T-helper 2 cell treated with Interferon-gamma antibody and Interleukin-4, amounts not matched to agents 100 ng/mL and 5 ng/mL, for 36 hours (primary cell): ENCODE measurements around the gene MYRIP. TPM values are rescaled to one million over a fixed set of nuclear protein-coding genes. Genes with fewer than 3 reads are reported as not detected.
"Not testable (repeated sequence)": the region's sequence is repeated elsewhere in the genome, so short reads cannot be mapped to it uniquely, and the experiment has no call there.

ENCODE experiments used
- intact Hi-C: fragments of 100-400 bp; cut with micrococcal nuclease; formaldehyde crosslinking; loops from one replicate; pipeline ENCODE4 v1.15.1; 2023
- total RNA-seq: library from RNA; stranded (reverse); gene quantifications from 2 replicates; pipeline ENCODE4 v1.2.3, GENCODE V29; 2022

The MYRIP gene
- total RNA-seq, 1 donor from 2014 or later = not detected

DNA sequence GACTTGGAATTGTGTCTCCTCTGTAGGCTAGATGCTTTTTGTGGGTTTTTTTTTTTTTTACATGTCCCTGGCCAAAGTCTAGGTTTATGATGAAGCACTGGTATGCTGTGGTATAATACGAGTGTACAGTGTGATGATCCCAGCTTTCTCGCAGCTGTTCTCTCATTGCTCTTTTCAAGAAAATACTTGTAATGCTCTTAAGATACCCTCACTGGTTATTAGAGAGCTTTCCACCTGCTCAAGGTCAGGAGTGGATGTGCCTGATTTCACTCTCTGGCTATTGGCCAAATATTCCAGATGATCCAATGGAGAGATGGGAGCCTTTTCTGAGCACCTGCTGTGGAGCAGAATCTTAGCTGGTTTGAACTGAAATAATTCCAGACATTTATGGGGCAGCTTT, 215.1 kb downstream of the MYRIP start:
- intact Hi-C loops = no loop called here

DNA sequence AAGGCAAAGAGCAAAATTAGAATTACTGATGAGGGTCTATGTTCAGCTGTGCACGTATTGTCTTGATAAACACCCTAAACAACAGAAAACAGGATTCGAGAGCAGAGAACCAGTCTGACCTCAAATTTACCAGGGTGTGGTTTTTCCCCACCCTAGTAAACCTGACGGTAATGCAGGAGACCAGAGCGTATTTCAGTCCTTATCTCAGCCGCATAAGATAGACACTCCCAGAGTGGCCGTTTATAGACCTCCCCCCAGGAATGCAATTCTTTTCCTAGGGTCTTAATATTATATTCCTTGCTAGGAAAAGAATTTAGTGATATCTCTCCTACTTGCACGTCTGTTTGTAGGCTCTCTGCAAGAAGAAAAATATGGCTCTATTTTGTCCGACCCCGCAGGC, 216.5 kb downstream of the MYRIP start:
- intact Hi-C loops = not testable (repeated sequence)

DNA sequence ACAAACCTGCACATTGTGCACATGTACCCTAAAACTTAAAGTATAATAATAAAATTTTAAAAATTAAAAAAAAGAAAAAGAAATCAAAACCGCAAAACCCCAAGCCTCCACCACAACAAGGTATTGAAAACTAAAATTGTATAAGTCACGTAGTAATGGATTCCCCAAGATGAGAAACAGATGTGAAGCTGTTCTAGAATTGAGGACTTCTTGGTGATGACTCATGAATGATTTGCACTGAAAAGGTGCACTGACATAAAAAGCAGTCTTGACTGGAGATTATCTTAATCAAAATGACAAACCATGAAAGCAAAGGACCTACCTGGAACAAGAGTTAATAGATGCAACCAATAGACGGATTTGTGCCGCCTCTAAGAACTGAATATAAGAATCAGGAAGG, 225.8 kb downstream of the MYRIP start:
- intact Hi-C loops = no loop called here

DNA sequence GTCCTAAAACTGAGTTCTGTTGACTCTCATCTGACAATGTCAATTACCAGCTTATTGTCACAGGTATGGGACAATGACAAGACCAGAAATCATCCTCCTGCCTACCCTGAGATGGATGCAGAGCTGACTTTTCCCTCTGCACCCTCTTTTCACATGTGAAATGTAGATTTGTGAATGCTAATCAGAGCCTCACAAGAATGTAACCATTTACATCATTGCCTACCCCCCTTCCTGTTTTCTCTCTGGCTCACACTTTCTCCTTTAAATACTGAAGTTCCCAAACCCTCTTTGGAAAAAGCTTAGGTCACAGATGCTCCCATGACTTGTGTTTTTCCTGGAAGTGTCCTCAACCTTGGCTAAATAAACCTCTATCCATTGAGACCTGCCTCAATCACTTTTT, 228.2 kb downstream of the MYRIP start:
- intact Hi-C loops = no loop called here

DNA sequence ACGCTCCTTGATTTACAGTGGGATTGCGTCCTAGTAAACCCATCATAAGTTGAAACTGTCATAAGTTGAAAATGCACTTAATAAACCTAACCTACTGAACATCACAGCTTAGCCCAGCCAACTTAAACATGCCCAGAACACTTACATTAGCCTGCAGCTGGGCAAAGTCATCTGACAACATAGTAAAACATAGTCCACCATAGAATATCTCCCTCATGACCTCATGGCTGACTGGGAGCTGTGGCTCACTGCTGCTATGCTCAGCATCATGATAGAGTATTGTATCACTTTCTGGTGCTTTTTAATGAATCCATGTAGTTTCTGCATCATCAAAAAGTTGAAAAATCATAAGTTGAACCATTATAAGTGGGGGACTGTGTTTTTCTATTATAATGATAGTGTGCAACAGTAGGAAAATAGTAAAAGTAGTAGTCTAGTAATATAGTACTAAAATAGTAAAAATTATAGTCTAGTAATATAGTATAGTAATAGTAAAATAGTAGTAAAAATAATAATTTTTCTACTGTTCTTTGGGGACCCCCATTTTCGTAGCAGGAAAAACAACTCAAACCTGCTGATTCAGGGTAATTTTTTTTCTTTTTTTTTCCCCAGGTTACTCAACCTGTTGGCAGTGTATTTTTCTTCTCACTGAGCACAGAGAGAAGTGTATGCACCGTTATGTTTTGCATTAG, 233.5 kb downstream of the MYRIP start:
- intact Hi-C loops = no loop called here

DNA sequence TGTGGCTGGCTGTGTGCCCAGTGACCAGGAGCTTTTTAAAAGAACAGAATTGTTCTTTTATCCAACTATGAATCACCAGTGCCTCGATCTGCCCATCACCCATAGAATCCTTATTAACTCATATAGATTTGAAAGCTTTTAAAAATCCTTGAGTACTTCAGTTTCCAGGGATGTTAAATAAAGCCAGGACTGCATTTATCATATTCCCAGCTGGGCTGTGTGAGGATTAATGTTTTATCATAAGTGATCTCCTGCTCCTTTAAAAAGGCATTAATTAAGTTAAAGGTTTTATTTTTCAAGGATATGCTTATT, 234.0 kb downstream of the MYRIP start:
- intact Hi-C loops = no loop called here

DNA sequence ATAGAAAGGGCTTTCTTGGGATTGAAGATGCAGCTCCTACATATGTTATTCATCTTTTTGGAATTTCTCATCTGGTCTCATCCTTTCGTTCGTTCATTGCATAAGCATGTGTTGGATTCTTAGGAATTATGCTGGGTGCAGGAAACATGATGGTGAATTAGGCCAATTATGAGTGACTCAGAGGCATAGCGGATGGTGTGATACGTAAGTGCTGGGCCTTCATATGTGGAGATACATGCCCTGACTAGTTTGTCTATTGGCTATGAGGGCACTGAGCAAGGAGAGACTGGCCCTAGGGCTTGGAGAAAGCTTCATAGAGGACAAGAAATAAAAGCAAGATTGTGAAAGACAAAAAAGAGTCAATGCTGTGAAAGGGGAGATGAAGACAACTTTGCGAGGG, 235.1 kb downstream of the MYRIP start:
- intact Hi-C loops = no loop called here

DNA sequence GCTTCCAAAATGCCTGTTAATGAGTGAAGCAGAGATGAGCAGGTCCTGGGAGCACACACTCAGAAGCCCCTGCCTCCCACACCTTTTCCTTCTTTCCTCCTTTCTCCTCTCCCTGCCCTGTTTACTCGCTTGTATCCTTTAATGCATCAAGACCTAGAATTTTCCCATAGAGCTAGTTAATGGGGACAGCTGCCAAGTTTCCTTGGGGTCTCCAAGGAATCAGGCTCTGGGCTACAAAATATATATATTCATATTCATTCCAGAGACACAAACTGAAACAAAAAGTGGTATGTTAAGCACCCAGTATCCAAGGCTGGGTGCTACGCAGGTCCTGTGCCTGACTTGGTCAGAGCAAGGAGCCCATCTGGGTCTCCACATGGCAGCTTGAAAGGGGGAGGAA, 235.6 kb downstream of the MYRIP start:
- intact Hi-C loops = no loop called here

DNA sequence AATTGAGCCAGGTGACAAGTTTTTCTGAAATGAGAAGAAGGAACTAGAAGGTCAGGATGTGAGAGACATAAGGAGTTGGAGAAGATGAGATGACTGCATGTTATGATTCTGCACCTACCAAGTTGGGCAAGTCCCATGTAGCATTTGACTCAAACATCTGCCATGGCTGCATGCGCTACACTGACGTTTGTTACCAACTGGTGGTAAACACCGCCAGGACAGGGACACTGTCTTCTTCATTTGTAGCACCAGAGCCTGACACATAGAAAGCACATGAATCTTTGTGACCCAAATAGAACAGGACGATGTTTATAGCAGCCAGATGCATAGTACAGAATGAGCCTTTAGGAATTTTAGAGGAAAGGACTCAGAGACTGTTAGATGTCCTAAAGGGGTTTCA, 236.7 kb downstream of the MYRIP start:
- intact Hi-C loops = no loop called here

DNA sequence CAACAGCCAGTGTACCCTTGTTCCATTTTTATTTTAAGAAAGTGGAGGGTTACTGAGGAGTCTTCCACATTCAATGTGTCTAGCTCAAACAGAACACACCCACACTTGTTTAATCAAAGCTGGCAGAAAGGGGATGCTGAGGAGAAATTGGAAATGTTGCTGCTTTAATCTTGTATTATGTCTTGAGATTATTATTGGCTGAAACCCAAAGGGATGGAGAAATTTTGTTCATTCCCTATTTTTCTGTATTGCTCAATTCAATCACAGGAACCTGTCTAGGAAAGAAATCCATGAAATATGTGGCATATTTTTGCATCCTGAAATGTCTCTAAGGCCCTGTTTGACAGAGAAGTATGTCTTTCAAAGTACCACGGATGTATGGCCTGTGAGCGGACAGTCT, 238.0 kb downstream of the MYRIP start:
- intact Hi-C loops = no loop called here

DNA sequence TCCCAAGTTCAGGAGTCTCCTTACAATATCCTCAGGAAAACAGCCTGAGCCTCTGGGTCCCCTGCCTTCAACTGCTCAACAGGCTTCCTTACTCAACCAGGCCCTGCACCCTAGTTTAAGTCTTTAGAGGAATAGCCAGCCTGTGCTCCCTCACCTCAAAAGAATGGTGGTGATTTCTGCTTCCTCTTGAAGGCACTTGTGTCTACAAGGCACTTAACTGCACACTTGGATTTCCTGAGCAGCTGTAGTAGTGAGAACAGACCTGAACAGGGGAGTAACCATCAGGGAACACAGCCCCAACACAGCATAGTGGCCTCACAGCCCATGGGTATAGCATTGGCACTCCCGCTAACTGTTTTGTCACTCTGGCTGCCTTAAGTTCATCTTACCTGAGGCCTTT, 244.3 kb downstream of the MYRIP start:
- intact Hi-C loops = no loop called here

DNA sequence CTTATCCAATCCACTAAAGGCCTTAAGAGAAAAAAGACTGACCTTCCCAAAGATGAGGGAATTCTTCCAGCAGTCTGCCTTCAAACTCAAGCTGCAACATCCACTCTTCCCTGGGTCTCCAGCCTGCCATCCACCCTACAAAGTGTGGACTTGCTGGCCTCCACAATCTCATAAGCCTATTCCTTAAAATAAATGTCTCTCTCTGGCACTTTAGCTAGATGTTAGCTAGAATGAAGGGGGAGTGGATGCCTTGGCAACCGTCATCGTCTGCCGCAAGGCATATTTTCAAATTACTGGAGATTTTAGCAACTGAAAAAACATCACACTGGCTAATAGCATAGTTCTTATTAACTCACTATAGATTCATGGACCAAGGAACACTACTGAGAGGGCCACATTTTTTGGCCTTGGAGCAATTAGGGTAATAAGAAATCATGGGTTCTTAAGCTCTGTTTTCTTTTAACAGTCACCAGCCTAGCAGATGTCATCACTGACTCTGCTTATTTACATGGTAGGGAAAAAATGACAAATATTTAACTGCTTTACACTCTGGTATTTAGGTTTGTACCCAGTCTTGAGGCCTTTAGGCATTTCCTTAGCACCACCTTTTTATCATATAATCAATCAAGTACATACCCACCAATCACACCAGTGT, 245.3 kb downstream of the MYRIP start:
- intact Hi-C loops = no loop called here

DNA sequence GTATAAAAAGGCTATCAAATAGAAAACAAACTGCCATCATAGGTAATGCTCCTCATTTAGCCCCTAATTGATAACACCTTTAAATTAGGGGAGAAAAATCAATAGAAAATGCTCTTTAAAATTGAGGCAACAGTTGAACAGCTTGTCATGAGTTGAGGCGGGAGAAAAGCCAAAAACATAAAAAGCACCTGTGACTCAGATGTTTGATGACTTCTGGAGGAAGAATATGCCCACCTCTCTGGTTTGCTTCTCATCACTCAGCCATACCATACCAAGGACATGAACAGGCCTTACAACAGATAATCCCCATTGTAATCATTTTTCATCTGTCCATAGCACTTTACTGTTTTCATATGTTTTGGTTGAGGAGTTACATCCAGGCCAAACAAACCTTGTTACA, 246.0 kb downstream of the MYRIP start:
- intact Hi-C loops = no loop called here

DNA sequence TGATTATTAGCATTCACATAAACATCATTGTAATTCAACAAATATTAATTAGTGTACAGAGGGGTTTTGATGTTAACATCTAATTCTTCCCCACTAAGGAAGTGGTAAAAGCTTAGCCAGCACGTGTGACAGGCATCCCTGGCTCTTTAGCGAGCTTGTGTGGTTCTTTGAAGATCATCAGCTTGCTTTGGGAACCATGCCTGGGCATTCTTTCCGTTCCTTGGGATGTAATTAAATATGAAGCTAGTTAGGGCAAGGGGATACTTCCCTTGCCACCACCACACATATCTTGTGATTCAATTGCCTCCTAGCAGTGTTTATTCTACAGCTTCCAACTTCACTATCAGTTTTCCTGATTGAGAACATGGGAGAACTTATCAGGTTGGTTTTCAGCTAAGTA, 246.5 kb downstream of the MYRIP start:
- intact Hi-C loops = no loop called here

DNA sequence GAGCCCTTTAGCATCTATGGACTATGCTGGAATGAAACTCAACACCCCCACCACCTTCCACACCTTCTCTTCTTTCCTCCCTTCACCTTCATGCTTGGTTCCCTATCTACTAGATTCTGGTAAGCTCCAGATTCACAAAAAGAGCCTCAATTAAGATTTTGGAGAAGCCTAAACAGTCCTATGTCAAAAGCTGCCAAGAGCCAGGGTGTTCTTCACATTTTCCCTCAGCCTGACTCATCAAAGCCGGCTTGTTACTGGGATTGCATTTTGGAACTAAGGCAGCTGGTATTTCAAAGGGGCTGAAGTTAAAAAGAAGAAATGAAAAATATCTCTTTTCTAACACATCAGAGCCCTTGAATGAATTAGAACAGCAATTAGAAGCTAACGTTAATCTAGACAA, 247.7 kb downstream of the MYRIP start:
- intact Hi-C loops = no loop called here

DNA sequence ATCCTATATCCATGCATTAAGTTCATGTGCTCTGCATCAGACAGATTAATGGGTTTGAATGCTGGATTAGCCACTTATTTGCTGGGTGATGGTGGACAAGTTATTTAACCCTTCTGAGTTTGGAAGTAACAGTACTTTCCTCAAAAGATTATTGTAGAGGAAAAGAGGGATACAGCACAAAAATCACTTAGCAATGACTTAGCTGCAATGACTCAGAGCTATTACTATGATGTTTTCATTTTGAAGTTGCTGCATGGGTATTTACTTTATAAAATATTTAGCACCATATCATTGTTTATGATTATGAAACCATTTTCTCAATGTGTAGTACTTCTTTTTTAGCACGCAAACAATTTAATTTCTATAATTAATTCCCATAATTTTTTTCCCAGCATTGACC, 248.4 kb downstream of the MYRIP start:
- intact Hi-C loops = no loop called here

DNA sequence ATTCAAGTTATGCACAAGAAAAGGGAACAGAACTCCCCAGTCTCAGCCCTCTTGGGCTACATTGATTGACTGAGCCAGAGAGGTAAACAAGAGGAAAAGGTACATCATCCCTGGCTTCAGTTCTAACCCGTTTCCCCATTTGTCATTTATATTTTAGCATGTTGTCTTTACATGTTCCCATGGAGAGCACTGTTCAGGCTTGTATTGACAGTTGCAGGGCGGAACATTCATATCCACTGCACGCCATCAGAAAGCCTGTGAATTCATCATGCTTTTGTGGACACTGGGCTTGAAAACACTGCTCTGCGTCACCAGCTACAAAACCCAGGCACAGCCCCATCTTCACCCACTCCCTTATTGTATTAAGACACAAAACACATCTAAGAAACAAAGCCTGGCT, 259.2 kb downstream of the MYRIP start:
- intact Hi-C loops = no loop called here

DNA sequence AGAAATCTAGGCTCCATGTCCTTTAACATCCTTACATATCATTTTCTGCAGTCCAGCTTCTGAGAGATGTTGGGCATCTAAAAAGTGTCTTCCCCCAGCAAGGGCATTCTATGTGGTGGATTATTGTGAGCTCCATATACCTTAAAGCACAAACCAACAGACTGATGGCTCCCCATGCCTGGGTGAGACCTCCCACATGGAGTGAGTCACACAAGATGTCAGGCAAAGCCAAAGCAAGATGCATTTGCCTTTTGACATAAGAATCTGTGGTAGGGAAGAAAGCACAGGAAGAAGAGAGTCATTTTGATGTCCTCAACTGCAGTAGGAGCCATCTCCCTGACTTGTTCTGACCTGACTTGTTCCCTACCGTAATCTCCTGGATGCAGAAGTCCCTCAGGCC, 261.4 kb downstream of the MYRIP start:
- intact Hi-C loops = no loop called here

DNA sequence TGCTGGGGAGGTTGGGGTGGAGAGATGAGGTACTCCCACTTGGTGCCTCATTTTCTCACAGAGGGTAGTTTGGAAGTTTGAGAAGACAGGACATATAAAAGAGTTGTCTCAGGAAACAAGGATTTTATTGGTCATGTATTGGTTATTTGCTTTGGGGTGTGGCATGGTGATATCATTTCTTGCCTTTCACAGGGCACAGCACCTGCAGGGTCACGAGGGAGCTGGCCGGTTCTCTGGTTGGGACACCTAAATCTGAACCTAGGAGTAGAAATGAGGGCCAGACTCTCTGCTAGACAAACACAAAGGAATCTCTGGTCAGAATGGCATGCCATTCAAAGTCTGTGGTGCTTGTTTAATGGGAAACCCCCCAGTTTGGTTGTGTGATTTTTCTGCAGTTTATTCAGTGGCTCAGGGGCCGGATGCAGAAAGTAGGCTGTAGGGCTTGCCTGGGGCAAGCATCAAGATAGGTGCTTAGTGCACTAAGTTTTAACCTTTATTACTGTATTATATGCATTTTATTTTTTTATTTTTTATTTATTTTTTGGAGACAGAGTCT, 262.4 kb downstream of the MYRIP start:
- intact Hi-C loops = no loop called here

DNA sequence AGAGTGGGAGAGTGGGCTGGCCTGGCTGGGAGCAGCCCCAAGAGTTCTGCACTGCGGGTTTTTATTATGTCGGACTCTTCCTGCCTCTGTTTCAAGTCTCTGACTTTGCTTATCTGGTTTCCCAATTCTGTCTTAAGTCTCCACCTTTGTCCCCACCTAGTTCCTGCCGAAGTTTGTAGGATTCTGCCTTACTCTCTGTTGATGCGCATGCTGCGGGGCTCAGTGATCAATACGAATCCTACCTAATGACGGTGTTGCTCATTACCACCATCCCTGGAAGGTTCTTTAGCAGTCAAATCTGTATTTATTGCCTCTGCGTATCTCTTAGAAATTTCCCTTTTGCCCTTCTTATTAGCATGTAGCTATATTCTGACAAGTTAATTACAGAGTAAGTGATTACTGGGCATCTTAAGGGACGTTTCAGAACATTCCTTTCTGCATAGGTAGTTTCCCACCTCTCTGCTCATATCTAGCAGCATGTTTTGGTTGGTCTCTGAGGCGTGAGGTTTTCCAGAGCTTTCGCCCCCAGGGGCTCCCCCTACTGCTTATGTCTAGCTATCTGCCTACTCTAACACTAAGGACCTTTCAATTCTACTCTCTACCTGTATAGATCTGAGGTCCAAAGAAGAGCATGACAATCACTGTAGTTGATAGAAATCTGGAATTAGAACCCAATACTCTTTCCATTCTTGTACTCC, 264.1 kb downstream of the MYRIP start:
- intact Hi-C loops = no loop called here

DNA sequence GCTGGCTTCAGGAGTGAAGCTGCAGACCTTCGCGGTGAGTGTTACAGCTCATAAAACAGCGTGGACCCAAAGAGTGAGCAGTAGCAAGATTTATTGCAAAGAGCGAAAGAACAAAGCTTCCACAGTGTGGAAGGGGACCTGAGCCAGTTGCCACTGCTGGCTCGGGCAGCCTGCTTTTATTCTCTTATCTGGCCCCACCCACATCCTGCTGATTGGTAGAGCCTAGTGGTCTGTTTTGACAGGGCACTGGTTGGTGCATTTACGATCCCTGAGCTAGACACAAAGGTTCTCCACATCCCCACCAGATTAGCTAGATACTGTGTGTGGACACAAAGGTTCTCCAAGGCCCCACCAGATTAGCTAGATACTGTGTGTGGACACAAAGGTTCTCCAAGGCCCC, 267.7 kb downstream of the MYRIP start:
- intact Hi-C loops = not testable (repeated sequence)

DNA sequence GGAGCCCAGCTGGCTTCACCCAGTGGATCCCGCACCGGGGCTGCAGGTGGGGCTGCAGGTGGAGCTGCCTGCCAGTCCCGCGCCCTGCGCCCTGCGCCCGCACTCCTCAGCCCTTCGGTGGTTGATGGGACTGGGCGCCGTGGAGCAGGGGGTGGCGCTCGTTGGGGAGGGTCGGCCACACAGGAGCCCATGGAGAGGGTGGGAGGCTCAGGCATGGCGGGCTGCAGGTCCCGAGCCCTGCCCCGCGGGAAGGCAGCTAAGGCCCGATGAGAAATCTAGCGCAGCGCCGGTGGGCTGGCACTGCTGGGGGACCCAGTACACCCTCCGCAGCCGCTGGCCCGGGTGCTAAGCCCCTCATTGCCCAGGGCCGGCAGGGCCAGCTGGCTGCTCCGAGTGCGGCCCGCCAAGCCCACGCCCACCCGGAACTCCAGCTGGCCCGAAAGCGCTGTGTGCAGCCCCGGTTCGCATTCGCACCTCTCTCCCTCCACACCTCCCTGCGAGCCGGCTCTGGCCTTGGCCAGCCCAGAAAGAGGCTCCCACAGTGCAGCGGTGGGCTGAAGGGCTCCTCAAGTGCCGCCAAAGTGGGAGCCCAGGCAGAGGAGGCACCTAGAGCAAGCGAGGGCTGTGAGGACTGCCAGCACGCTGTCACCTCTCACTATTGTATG, 268.6 kb downstream of the MYRIP start:
- intact Hi-C loops = not testable (repeated sequence)
